ENCODE data around the gene HDHD5. TPM values are rescaled to one million over a fixed set of nuclear protein-coding genes. Genes with fewer than 3 reads are reported as not detected.

Gene HDHD5
- total RNA-seq, 1 donor from 2014 or later, result 44.7 TPM

- no peak for DNase-seq (ENCODE audit: low read depth)
- no peak for TF ChIP-seq CTCF (IDR thresholded peaks at IDR 0.05; ENCODE audit: insufficient read depth, low read length, poor library complexity, severe bottlenecking)
- Histone ChIP-seq H3K4me3 (ENCODE audit: low read depth, low read length) (no peak overlapping the region), H3K36me3 (ENCODE audit: control insufficient read depth, insufficient read depth, low read length) (no peaks in the 10 kb centered on the region), H3K27me3 (ENCODE audit: control insufficient read depth, insufficient read depth, low read length) (peaks cover 30% of the 10 kb centered on the region)
Observed at GRCh38 chr22:17117890-17118289, 41.2 kb downstream of the HDHD5 start.

- no peak overlapping the region for H3K4me3 ChIP-seq (ENCODE audit: low read depth, low read length)
- H3K27me3 ChIP-seq (ENCODE audit: control insufficient read depth, insufficient read depth, low read length), result peaks cover 30% of the 10 kb centered on the region
- TF ChIP-seq CTCF (IDR thresholded peaks at IDR 0.05; ENCODE audit: insufficient read depth, low read length, poor library complexity, severe bottlenecking), result no peak
- DNase-seq (ENCODE audit: low read depth), result no peak
- H3K36me3 ChIP-seq (ENCODE audit: control insufficient read depth, insufficient read depth, low read length), result no peaks in the 10 kb centered on the region
Observed at GRCh38 chr22:17117400-17117799, 41.7 kb downstream of the HDHD5 start.

- H3K27me3 ChIP-seq (ENCODE audit: control insufficient read depth, insufficient read depth, low read length), result peaks cover 25% of the 10 kb centered on the region
- DNase-seq (ENCODE audit: low read depth), result no peak
- no peak overlapping the region for H3K4me3 ChIP-seq (ENCODE audit: low read depth, low read length)
- TF ChIP-seq CTCF (IDR thresholded peaks at IDR 0.05; ENCODE audit: insufficient read depth, low read length, poor library complexity, severe bottlenecking), result no peak
- no peaks in the 10 kb centered on the region for H3K36me3 ChIP-seq (ENCODE audit: control insufficient read depth, insufficient read depth, low read length)
Observed at GRCh38 chr22:17116572-17117330, 42.3 kb downstream of the HDHD5 start.

GRCh38 chr22:17115945-17116565 lies 43.0 kb downstream of the HDHD5 start:
- H3K36me3 ChIP-seq (ENCODE audit: control insufficient read depth, insufficient read depth, low read length), result no peaks in the 10 kb centered on the region
- DNase-seq (ENCODE audit: low read depth), result no peak
- TF ChIP-seq CTCF (IDR thresholded peaks at IDR 0.05; ENCODE audit: insufficient read depth, low read length, poor library complexity, severe bottlenecking), result no peak
- peaks cover 21% of the 10 kb centered on the region for H3K27me3 ChIP-seq (ENCODE audit: control insufficient read depth, insufficient read depth, low read length)
- H3K4me3 ChIP-seq (ENCODE audit: low read depth, low read length), result no peak overlapping the region

- H3K27me3 ChIP-seq (ENCODE audit: control insufficient read depth, insufficient read depth, low read length), result peaks cover 20% of the 10 kb centered on the region
- no peaks in the 10 kb centered on the region for H3K36me3 ChIP-seq (ENCODE audit: control insufficient read depth, insufficient read depth, low read length)
- TF ChIP-seq CTCF (IDR thresholded peaks at IDR 0.05; ENCODE audit: insufficient read depth, low read length, poor library complexity, severe bottlenecking), result no peak
- H3K4me3 ChIP-seq (ENCODE audit: low read depth, low read length), result no peak overlapping the region
- no peak for DNase-seq (ENCODE audit: low read depth)
Observed at GRCh38 chr22:17115236-17115635, 43.8 kb downstream of the HDHD5 start.
